Endothelial cell of umbilical vein (primary cell): ENCODE data around the gene RAB39A. TPM values are rescaled to one million over a fixed set of nuclear protein-coding genes. Genes with fewer than 3 reads are reported as not detected.
"Not testable (repeated sequence)": the region's sequence is repeated elsewhere in the genome, so short reads cannot be mapped to it uniquely, and the experiment has no call there.

Experiments used
- BruUV-seq: library from RNA; stranded (reverse); fragments of 400-500 nt; replicated peaks from 2 replicates; lab custom pipeline; 2021; lab: Mats Ljungman, UMichigan
- CTCF ChIA-PET: fragments of 300-600, 350-600 bp; sonication (Branson Sonifier 250); formaldehyde crosslinking; loops from one replicate; lab custom pipeline; 2021; ENCODE audit warnings: antibody characterized with exemption, inconsistent platforms; lab: Charles Lee
- POLR2A ChIA-PET: fragments of 300-600, 350-600 bp; sonication (Branson Sonifier 250); formaldehyde crosslinking; loops from one replicate; lab custom pipeline; 2021; ENCODE audit warnings: antibody characterized with exemption, inconsistent platforms; lab: Charles Lee
- DNase-seq: peaks from one replicate; pipeline ENCODE4 v3.0.0-alpha.2; 2011; ENCODE audit warnings: low read depth, low spot score
- FAIRE-seq: peaks from 2 replicates; lab custom pipeline; 2011; peaks lifted over from hg19 to GRCh38; lab: Jason Lieb, UNC
- H2AFZ ChIP-seq: 2 replicates; pipeline ENCODE4 v1.6.0; 2012; ENCODE audit warnings: low read depth, low read length, control low read depth, inconsistent platforms
- H3K27ac ChIP-seq: 2 replicates; pipeline ENCODE4 v1.5.1; 2011; ENCODE audit warnings: low read depth, mild to moderate bottlenecking, control low read depth, low read length, moderate library complexity; ENCODE audit not compliant: insufficient read depth
- H3K27me3 ChIP-seq, 2 experiments: 2 replicates each; pipeline versions ENCODE4 v1.6.0 to v1.6.1; 2011; ENCODE audit warnings: low read length in 2 of 2, mixed read lengths in 1 of 2; ENCODE audit not compliant: control insufficient read depth in 2 of 2, insufficient read depth in 2 of 2
- H3K36me3 ChIP-seq, 2 experiments: 2 replicates in 1 of 2; 3 replicates in 1 of 2; pipeline ENCODE4 v1.5.1; 2011; ENCODE audit warnings: low read length in 2 of 2, mild to moderate bottlenecking in 1 of 2, moderate library complexity in 1 of 2; ENCODE audit not compliant: control insufficient read depth in 2 of 2, insufficient read depth in 2 of 2; ENCODE audit errors: extremely low read depth in 1 of 2
- H3K4me1 ChIP-seq: 3 replicates; pipeline ENCODE4 v1.5.1; 2011; ENCODE audit warnings: mild to moderate bottlenecking, low read length; ENCODE audit not compliant: control insufficient read depth, insufficient read depth; ENCODE audit errors: extremely low read depth
- H3K4me2 ChIP-seq: 2 replicates; pipeline ENCODE4 v1.6.1; 2011; ENCODE audit warnings: low read length, control low read depth, mixed read lengths; ENCODE audit not compliant: insufficient read depth
- H3K4me3 ChIP-seq, 3 experiments: fragments of 200-600 bp in 1 of 3; sonication (generic), shearing (Covaris generic) in 1 of 3; replicated peaks in 1 of 3; 2 replicates each; pipeline ENCODE4 v1.5.1; 2011 to 2016; ENCODE audit warnings: control low read depth in 3 of 3, low read length in 3 of 3, mild to moderate bottlenecking in 2 of 3, inconsistent platforms in 1 of 3, low read depth in 1 of 3, moderate library complexity in 1 of 3; ENCODE audit not compliant: insufficient read depth in 1 of 3
- H3K79me2 ChIP-seq: 2 replicates; pipeline ENCODE4 v1.6.0; 2012; ENCODE audit warnings: low read length, inconsistent platforms; ENCODE audit not compliant: control insufficient read depth, insufficient read depth
- H3K9ac ChIP-seq: replicated peaks from 2 replicates; pipeline ENCODE3; 2011; ENCODE audit warnings: low read length, control low read depth; ENCODE audit not compliant: insufficient read depth; ENCODE audit errors: extremely low read depth
- H3K9me1 ChIP-seq: replicated peaks from 3 replicates; pipeline ENCODE4 v1.6.0; 2011; ENCODE audit warnings: mild to moderate bottlenecking, low read length; ENCODE audit not compliant: control insufficient read depth, insufficient read depth; ENCODE audit errors: extremely low read depth
- H3K9me3 ChIP-seq: replicated peaks from 2 replicates; pipeline ENCODE4 v1.5.1; 2012; ENCODE audit warnings: low read length, inconsistent platforms; ENCODE audit not compliant: control insufficient read depth, insufficient read depth
- H4K20me1 ChIP-seq: replicated peaks from 2 replicates; pipeline ENCODE3; 2011; ENCODE audit warnings: mild to moderate bottlenecking, low read length; ENCODE audit not compliant: control insufficient read depth, insufficient read depth; ENCODE audit errors: extremely low read depth
- CTCF ChIP-seq, 2 donors: IDR thresholded peaks; 1 replicate in 1 of 2; 2 replicates in 1 of 2; pipeline ENCODE4 v1.5.1; 2011; ENCODE audit warnings: low read length in 2 of 2, mild to moderate bottlenecking in 2 of 2, moderate library complexity in 2 of 2, control low read depth in 1 of 2, inconsistent platforms in 1 of 2, low read depth in 1 of 2; ENCODE audit not compliant: insufficient read depth in 1 of 2; ENCODE audit errors: extremely low read depth in 1 of 2
- EZH2 ChIP-seq: IDR thresholded peaks from 2 replicates; pipeline ENCODE4 v1.6.1; 2012; ENCODE audit warnings: borderline replicate concordance, low read depth, mild to moderate bottlenecking, moderate library complexity, low read length, inconsistent platforms; ENCODE audit not compliant: severe bottlenecking
- FOS ChIP-seq: IDR thresholded peaks from 2 replicates; pipeline ENCODE4 v1.6.1; 2011; ENCODE audit warnings: mild to moderate bottlenecking, low read length, moderate library complexity, borderline replicate concordance; ENCODE audit not compliant: insufficient read depth
- GATA2 ChIP-seq: IDR thresholded peaks from 2 replicates; pipeline ENCODE4 v1.7.0; 2011; ENCODE audit warnings: low read depth, mild to moderate bottlenecking, moderate library complexity, mixed read lengths, low read length; ENCODE audit not compliant: insufficient read length, insufficient read depth
- JUN ChIP-seq: IDR thresholded peaks from 2 replicates; pipeline ENCODE4 v1.6.1; 2011; ENCODE audit warnings: borderline replicate concordance, low read depth; ENCODE audit not compliant: insufficient read length, insufficient read depth
- MAX ChIP-seq: IDR thresholded peaks from 2 replicates; pipeline ENCODE4 v1.6.1; 2011; ENCODE audit not compliant: insufficient read depth, insufficient read length
- MYC ChIP-seq: IDR thresholded peaks from one replicate; pipeline ENCODE4 v1.6.1; 2011; ENCODE audit warnings: mild to moderate bottlenecking, low read depth, low read length
- POLR2A ChIP-seq: IDR thresholded peaks from 2 replicates; pipeline ENCODE4 v1.6.1; 2012; ENCODE audit warnings: low read depth, mild to moderate bottlenecking, control low read depth, low read length
- POLR2AphosphoS5 ChIP-seq: IDR thresholded peaks from 2 replicates; pipeline ENCODE4 v1.6.1; 2012; ENCODE audit warnings: low read depth, mild to moderate bottlenecking, control low read depth, low read length, moderate library complexity; ENCODE audit not compliant: insufficient read depth
- dilution Hi-C: fragments of 300-500 bp; cut with MboI; formaldehyde crosslinking; loops from one replicate; pipeline ENCODE4 v1.15.0; 2019; ENCODE audit warnings: low sequenced_read_pairs; ENCODE audit not compliant: extremely low pct_ligation_motif_present
- intact Hi-C: fragments of 100-400 bp; cut with micrococcal nuclease; formaldehyde crosslinking; loops from one replicate; pipeline ENCODE4 v1.10.0; 2022
- polyA plus RNA-seq, 4 experiments: library from polyadenylated mRNA; depleted of rRNA in 3 of 4; stranded (reverse) in 3 of 4; unstranded in 1 of 4; fragments of >200 nt; gene quantifications; 2 replicates each; pipeline versions ENCODE4 v1.2.1 to v1.2.3, GENCODE V29; 2011 to 2012; ENCODE audit warnings: missing spikeins in 1 of 4
- total RNA-seq: library from RNA; stranded (reverse); gene quantifications from 2 replicates; pipeline ENCODE4 v1.2.3, GENCODE V29; 2021

The RAB39A gene
- total and polyA plus RNA-seq, 2 donors (not counting 3 experiments of a cell fraction or from before 2014, with no cell fraction given), result not detected

GRCh38 chr11:107921997-107922396 lies 6.3 kb upstream of the RAB39A start:
- no peak for TF ChIP-seq POLR2AphosphoS5
- no peak for TF ChIP-seq CTCF (IDR thresholded peaks at IDR 0.05; ENCODE audit: extremely low read depth in 1 of 2, insufficient read depth in 1 of 2, low read depth in 1 of 2, low read length in 2 of 2)
- no peak for TF ChIP-seq EZH2
- no peak for TF ChIP-seq MYC
- no peak for TF ChIP-seq FOS
- TF ChIP-seq JUN, result no peak
- TF ChIP-seq MAX, result no peak
- TF ChIP-seq POLR2A, result no peak
- no peak for TF ChIP-seq GATA2
- Histone ChIP-seq H3K9ac (no peak overlapping the region), H4K20me1 (no peaks in the 10 kb centered on the region), H3K79me2 (no peaks in the 10 kb centered on the region), H3K27ac (no peak overlapping the region), H3K4me1 (no peaks in the 10 kb centered on the region), H3K36me3 (no peaks in the 10 kb centered on the region), H3K9me1 (no peaks in the 10 kb centered on the region), H3K4me3 (no peak overlapping the region), H3K4me2 (no peak overlapping the region), H3K9me3 (no peaks in the 10 kb centered on the region), H3K27me3 (no peaks in the 10 kb centered on the region), H2AFZ (no peak overlapping the region)
- intact Hi-C loops, result no loop called here
- DNase-seq (no peak), FAIRE-seq (no peak)
- ChIA-PET POLR2A (no interaction called here), CTCF (no interaction called here)
- dilution Hi-C loops, result no loop called here
- no TSS peak for BruUV-seq

- H4K20me1 ChIP-seq, H3K4me2 ChIP-seq, H3K27me3 ChIP-seq, H3K9ac ChIP-seq, dilution Hi-C loops, FAIRE-seq, H3K27ac ChIP-seq, BruUV-seq, DNase-seq, H3K79me2 ChIP-seq, H3K9me3 ChIP-seq, H2AFZ ChIP-seq, H3K36me3 ChIP-seq, intact Hi-C loops, H3K9me1 ChIP-seq, H3K4me1 ChIP-seq, POLR2A ChIA-PET, H3K4me3 ChIP-seq: not testable (repeated sequence)
- CTCF ChIA-PET, result interaction anchor here (1.4 to 1.9 kb wide), 3 partner anchors 9 to 85 kb away, joined by 4 to 5 read pairs (median 4); partner anchors contain the start of gene CUL5
Observed at GRCh38 chr11:107923519-107923918, 4.7 kb upstream of the RAB39A start.
